Nephron (organoid): ENCODE measurements around the gene EPN2.

ENCODE experiments used
- H3K27ac Mint-ChIP-seq, 3 experiments: 2 replicates each; pipeline ENCODE4 v1.8.0; 2020; ENCODE audit warnings: mixed read lengths in 3 of 3, mild to moderate bottlenecking in 2 of 3, moderate library complexity in 1 of 3
- H3K27me3 Mint-ChIP-seq: 2 replicates; pipeline ENCODE4 v1.8.0; 2021; ENCODE audit warnings: low read depth, mild to moderate bottlenecking, moderate library complexity, mixed read lengths
- H3K36me3 Mint-ChIP-seq: 2 replicates; pipeline ENCODE4 v1.8.0; 2020; ENCODE audit warnings: low read depth, mixed read lengths
- H3K4me1 Mint-ChIP-seq: 2 replicates; pipeline ENCODE4 v1.8.0; 2020; ENCODE audit warnings: mixed read lengths
- H3K4me3 Mint-ChIP-seq, 3 experiments: 2 replicates each; pipeline ENCODE4 v1.8.0; 2020; ENCODE audit warnings: mild to moderate bottlenecking in 3 of 3, mixed read lengths in 3 of 3, moderate library complexity in 2 of 3
- H3K9me3 Mint-ChIP-seq: 2 replicates; pipeline ENCODE4 v1.8.0; 2020; ENCODE audit warnings: mixed read lengths
- TF ChIP-seq, protein P1 (sequence below), 3 experiments: fragments of 200-600 bp; sonication (generic); IDR thresholded peaks; one replicate each; pipeline ENCODE4 v1.5.0; 2021; ENCODE audit warnings: antibody characterized with exemption in 3 of 3; ENCODE audit not compliant: unreplicated experiment in 3 of 3

The EPN2 gene

DNA sequence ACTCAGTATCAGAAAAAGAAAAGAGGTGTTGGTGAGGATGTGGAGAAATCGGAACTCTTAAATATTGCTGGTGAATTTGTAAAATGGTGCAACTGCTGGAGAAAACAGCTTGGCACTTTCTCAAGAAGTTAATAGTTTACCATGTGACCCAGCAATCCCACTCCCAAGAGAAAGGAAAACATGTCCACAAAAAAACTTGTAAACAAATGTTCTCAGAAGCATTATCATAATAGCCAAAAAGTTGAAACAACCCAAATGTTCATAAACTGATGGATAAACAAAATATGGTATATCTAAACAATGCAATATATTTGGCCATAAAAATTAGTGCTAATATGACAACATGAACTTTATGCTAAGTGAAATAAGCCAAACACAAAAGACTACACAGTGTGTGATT is 138.6 kb downstream of the EPN2 start:
- TF ChIP-seq, protein P1, sequence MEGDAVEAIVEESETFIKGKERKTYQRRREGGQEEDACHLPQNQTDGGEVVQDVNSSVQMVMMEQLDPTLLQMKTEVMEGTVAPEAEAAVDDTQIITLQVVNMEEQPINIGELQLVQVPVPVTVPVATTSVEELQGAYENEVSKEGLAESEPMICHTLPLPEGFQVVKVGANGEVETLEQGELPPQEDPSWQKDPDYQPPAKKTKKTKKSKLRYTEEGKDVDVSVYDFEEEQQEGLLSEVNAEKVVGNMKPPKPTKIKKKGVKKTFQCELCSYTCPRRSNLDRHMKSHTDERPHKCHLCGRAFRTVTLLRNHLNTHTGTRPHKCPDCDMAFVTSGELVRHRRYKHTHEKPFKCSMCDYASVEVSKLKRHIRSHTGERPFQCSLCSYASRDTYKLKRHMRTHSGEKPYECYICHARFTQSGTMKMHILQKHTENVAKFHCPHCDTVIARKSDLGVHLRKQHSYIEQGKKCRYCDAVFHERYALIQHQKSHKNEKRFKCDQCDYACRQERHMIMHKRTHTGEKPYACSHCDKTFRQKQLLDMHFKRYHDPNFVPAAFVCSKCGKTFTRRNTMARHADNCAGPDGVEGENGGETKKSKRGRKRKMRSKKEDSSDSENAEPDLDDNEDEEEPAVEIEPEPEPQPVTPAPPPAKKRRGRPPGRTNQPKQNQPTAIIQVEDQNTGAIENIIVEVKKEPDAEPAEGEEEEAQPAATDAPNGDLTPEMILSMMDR (IDR thresholded peaks at IDR 0.05; ENCODE audit: unreplicated experiment in 3 of 3): no peak
- H3K36me3 Mint-ChIP-seq: peaks cover 16% of the 10 kb centered on the region
- no peaks in the 10 kb centered on the region for H3K27me3 Mint-ChIP-seq
- H3K4me1 Mint-ChIP-seq: peaks cover 30% of the 10 kb centered on the region
- H3K9me3 Mint-ChIP-seq: no peaks in the 10 kb centered on the region
- peak overlapping the region; percentile 79 to 80 (median 80) for H3K27ac Mint-ChIP-seq
- H3K4me3 Mint-ChIP-seq: peak overlapping the region; percentile 73 to 83 (median 76)

DNA sequence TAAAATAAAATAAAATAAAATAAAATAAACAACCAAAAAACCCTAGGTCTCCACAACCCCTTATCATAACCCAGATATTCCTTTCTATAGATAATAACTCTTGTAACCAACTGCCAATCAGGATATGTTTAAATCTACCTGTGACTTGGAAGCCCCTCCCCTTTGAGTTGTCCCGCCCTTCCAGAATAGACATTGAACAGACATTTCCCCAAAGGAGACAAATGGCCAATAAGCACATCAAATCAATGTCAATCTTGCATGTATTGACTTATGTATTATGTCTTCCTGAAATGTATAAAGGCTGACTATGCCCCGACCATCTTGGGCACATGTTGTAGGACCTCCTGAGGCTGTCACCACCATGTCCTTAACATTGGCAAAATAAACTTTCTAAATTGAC is 139.6 kb downstream of the EPN2 start:
- Mint-ChIP-seq H3K9me3 (no peaks in the 10 kb centered on the region), H3K4me3 (peak overlapping the region; percentile 90 to 92 (median 91)), H3K27ac (peak overlapping the region; percentile 91 to 99 (median 97)), H3K27me3 (no peaks in the 10 kb centered on the region), H3K4me1 (peaks cover 32% of the 10 kb centered on the region), H3K36me3 (peaks cover 25% of the 10 kb centered on the region)
- TF ChIP-seq, protein P1 (IDR thresholded peaks at IDR 0.05; ENCODE audit: unreplicated experiment in 3 of 3): no peak

DNA sequence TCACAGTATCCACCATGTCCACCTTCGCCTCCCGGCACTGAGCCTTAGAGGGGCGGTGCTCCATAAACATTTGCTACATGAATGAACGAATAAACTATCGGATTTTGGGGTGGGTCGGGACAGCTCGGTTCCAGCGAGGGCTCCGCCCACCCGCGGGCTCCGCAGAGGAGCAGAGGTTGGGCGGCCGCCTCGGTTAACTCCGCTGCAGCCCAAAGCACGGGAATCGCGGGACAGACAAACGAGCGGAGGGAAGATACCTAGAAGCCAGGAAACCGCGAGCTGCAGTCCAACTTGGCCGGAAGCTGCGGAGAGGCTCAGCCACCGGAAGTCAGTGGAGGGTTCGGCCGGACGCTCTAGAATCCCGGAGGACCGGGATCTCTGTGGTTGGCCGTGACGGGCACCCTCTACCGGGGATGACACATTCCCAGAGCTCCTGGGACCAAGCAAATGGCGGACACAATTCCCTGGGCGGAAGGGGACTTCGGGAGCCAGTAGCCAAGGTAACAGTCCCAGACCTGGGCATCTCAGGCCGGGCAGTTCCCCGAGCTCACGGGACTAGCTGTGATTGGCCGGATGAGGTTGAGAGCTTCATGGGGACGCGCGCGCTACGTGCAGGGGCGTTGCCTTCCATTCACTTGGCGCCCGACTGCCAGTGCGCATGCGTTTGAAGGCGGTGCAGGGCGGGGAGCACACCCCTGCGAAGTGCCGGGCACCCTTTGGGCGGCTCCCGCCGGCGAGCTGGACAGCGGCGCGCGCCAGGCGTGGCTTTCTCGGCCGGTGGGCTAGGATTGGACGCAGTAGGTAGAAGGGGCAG is 140.6 kb downstream of the EPN2 start:
- Mint-ChIP-seq H3K27ac (peak overlapping the region; percentile 91 to 99 (median 97)), H3K36me3 (peaks cover 28% of the 10 kb centered on the region), H3K9me3 (no peaks in the 10 kb centered on the region), H3K27me3 (no peaks in the 10 kb centered on the region), H3K4me3 (peak overlapping the region; percentile 90 to 92 (median 91)), H3K4me1 (peaks cover 32% of the 10 kb centered on the region)
- TF ChIP-seq, protein P1 (IDR thresholded peaks at IDR 0.05; ENCODE audit: unreplicated experiment in 3 of 3): no peak

- H3K27me3 Mint-ChIP-seq: no peaks in the 10 kb centered on the region
- H3K27ac Mint-ChIP-seq: peak within 1 kb of the TSS; percentile 91 to 99 (median 97)
- no peaks in the 10 kb centered on the region for H3K9me3 Mint-ChIP-seq
- TF ChIP-seq, protein P1 (IDR thresholded peaks at IDR 0.05; ENCODE audit: unreplicated experiment in 3 of 3): no peak
- H3K36me3 Mint-ChIP-seq: peaks cover 32% of the 10 kb centered on the region
- peaks cover 40% of the 10 kb centered on the region for H3K4me1 Mint-ChIP-seq
- H3K4me3 Mint-ChIP-seq: peak within 1 kb of the TSS; percentile 90 to 92 (median 91)
These were observed 141.5 kb downstream of the EPN2 start, which contains the start of gene MAPK7 for GRCh38 chr17:19378416-19379360. MAPK7 (plus strand) TSS chr17:19378498; CDS start chr17:19378901, 403 bp downstream.

DNA sequence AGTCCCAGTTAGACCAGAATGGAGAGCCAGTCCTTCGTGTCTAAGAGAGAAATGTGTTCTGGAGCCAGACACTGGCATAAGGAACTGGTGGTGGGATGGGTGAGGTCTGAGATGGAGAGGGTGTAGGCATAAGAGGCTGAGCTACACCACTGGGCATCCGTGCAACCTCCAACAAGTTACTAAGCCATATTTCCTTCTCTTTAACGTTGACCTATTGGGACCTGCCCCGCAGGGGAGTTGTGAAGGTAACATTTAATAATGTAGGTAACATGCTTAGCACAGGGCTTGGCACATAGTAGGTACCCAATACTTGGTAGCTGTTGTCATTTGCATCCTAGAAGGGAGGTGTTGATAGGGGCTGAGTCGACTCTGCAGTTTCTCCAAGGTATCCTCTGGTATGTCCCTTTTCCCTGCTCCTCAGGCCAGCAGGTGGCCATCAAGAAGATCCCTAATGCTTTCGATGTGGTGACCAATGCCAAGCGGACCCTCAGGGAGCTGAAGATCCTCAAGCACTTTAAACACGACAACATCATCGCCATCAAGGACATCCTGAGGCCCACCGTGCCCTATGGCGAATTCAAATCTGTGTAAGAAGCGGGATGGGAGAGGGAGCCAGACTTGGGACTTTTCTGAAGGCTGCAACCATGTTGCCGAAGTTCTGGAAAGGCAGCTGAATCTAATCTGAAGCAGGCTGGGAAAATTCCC is 142.3 kb downstream of the EPN2 start:
- no peaks in the 10 kb centered on the region for H3K9me3 Mint-ChIP-seq
- peak overlapping the region; percentile 90 to 92 (median 91) for H3K4me3 Mint-ChIP-seq
- peak overlapping the region; percentile 85 to 97 (median 91) for H3K27ac Mint-ChIP-seq
- peaks cover 48% of the 10 kb centered on the region for H3K4me1 Mint-ChIP-seq
- TF ChIP-seq, protein P1 (IDR thresholded peaks at IDR 0.05; ENCODE audit: unreplicated experiment in 3 of 3): no peak
- H3K36me3 Mint-ChIP-seq: peaks cover 41% of the 10 kb centered on the region
- no peaks in the 10 kb centered on the region for H3K27me3 Mint-ChIP-seq
